ENCODE results near the gene CLDND1.

CLDND1 gene

DNA sequence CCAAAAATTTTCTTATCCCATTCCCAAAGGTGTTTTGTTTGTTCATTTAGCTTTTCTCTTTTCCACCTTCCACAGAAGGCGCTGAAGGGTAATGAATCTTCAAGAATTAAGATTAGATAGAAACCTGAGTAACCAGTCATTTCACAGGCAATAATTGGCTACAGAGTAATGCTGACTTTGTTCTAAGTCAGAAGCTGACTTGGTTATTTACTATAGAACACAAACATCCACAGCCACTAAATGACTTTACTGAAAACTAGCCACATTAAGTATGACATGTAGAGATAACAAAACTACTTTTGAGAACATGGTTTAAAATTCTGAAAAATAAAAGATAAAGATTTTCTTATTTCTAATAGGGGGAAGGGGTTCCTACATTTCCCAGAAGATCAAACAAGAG lies 7.8 kb downstream of the CLDND1 start:
- no peak for DNase-seq (ENCODE audit: low read depth, low spot score)

DNA sequence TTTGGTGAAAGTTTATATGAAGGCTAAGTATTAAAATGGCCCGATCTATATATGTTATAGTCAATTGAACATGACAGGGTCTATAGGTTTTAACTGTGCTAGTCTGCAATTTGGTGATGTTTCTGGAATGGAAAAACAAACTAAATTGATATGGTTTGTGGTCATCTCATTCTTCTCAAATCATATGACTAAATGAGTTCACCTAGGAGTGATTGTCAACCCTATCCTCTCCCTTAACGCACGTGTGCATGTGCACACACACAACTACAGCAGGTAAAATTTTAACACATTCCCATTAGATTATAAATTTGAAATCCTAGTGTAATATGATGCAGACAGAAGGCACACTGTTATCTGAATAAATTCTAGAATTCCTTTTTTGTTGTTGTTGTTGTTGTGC lies 9.0 kb downstream of the CLDND1 start:
- no peak for DNase-seq (ENCODE audit: low read depth, low spot score)

DNA sequence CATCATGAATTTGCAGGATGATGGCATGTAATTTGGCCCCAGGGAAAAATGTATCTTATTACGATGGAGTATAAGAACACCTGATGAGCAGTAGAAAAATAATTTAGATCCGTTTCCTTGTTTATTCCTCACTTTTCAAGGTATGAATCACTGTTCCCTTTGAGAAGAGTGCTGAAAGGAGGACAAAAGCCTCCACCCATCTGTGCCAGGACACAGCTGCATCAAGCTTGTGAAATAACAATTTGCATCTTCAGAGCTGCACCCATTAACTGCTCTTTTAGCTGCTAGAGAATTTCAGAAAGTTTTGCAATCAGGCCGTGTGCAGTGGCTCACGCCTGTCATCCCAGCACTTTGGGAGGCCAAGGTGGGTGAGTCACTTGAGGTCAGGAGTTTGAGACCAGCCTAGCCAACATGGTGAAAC lies 9.6 kb downstream of the CLDND1 start:
- DNase-seq (ENCODE audit: low read depth, low spot score), result no peak

DNA sequence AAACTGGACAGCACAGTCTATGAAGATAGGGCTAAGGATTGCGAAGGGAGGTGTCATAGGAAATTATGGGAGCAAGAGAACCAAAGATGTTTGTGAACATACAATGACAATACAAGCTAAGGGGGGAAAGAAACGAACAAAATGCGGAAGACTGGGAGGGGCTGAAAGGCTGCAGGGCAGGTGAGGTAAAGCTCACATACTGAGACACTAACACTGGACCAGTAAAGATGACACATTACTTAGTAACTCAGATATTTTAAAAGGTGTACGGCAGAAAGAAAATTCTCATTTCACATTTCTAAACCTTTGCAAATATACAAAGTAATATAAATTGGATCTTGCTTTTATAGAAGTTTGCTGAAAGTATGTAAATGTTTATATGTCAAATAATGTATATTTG lies 10.1 kb downstream of the CLDND1 start:
- no peak for DNase-seq (ENCODE audit: low read depth, low spot score)

DNA sequence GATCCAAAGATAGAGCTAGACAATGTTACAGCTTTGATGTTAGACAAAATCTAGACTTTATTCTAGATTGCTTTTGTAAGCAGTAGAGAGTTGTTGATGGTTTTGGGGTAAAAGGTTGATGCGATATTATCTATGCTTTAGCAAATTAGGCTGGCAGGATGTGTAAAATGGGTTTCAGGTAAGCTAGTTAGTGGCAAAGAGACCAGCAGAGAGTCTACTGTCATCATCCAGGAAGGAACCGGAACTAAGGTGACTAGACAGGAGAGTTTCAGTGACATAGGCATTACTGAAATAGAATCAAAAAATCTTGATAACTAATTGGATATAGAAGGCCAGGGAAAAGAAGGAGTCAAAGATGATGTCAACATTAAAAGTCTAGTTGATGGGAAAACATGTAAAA lies 14.1 kb downstream of the CLDND1 start:
- no peak for DNase-seq (ENCODE audit: low read depth, low spot score)

DNA sequence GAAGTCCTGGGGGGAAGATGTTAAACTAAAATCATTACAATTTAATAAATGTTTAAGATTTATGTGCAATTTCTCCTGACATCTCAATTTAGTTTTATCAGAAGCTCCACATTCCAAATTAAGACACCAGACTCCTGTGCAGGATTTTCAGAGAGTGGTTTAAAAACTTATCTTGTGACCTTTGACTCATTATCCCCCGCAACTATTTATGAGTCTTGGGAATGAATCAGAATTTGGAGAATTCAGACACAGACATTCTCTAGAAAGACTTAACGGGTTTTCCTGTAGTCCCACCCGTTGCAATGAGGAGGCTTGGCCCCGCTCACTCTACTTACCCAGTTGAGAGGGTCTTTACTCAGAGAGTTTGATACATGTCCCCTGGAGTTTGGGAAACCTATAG lies 18.2 kb downstream of the CLDND1 start:
- DNase-seq (ENCODE audit: low read depth, low spot score), result no peak

DNA sequence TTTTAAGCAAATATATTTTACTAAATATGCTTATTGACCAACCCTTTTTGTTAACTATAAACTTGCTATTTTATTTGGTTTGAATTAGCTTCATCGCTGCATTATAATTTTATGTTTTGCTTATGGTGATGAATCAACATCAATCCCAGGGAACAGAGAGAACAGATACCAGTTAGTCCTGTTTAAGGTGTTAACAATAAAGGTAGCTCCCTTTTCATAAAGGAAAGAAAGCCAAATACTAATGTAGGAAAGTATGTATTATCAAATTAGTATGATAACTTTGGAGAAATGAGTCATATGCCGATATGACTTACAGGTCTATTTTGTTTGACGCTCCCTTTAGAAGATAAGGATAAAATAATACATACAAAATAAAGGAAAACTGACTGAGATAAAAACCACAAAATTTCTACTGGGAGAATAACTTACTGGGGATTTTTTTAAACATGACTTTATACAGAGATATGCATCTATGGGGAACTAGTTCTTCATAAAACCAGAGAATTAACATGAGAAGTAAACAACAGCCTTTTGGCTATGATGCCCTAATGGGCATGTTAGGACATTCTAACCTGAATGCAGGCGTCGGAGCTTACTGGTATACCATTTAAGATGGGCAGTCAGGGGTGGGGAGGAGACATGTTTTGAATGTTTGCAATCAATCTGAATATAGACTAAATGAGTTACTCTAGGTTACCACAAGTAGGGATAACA lies 20.7 kb downstream of the CLDND1 start:
- DNase-seq (ENCODE audit: low read depth, low spot score), result no peak

DNA sequence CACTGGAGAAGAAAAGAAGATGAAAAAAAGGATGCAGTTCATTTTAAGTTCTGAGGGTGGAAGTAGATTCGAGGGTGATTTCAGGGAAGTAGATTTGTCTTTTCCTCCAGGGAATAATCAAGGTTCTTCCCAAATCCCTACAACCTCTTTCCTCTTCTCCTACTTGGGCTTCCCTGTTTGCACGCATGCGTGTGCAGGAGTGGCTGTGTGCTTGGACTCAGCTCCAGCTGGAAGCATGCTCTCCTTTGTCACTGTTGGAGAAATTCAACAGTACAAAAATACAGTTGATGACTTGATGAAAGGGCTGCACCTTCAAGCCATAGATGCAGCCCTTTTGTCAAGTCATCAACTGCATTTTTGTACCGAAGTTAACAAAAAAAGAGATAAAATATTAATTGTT lies 21.4 kb downstream of the CLDND1 start:
- DNase-seq (ENCODE audit: low read depth, low spot score), result no peak

DNA sequence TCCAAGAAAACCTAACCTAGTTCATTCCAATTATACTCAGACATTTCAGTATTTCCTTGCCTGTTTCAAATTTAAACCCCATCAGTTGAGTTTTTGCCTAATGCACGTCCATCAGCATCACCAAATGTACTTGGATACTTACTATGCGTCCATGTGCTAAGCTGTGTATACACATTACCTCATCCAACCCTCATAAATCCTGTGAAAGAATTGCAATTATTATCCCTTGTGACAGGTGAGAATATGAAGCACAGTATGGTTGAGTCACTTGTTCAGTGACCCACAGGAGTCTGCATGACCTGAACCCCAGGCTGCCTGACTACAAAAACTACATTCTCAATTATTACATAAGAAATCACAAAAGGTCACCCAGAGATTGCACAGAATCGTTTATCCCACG lies 22.7 kb downstream of the CLDND1 start:
- DNase-seq (ENCODE audit: low read depth, low spot score), result no peak

DNA sequence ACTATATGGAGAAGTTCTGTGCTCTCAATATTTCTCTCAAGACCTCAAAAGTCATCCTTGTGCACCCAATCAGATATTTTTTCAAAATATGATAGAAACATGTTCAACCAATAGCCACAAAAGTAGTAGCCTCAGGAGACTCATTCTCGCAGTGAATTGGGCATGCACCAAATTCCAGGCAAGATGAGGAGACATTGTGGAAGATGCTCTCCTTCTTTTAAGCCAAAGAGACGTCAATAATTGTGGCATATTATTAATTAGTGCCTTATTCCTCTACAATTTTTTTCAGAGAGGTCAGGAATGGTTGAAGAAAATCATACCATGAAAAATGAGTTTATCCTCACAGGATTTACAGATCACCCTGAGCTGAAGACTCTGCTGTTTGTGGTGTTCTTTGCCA lies 25.3 kb downstream of the CLDND1 start, which contains the start of gene OR5K2:
Gene OR5K2 (plus strand): TSS at position 301 of the 400 bp plus-strand sequence. CDS start 0 bp downstream, at position 301.
- no peak for DNase-seq (ENCODE audit: low read depth, low spot score)

DNA sequence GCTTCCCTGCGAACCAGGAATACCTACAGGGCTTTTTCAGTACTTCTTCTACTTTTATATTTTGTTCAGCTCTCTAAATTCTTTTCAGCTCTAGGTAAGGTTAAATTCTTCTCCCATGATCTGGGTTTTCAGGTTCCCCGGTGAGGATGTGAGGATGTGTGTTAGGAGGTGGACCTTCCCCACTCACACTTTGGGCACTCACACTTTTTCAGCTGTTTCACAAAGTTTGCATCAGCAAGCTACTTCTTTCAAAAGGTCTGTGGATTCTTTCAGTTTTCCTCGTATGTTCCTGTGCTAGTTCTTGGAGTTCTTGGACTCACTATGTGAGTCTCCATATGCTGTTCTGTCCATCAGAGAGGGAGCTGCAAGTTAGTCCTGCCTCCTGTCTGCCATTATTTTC lies 39.1 kb downstream of the CLDND1 start:
- DNase-seq (ENCODE audit: low read depth, low spot score), result no peak

DNA sequence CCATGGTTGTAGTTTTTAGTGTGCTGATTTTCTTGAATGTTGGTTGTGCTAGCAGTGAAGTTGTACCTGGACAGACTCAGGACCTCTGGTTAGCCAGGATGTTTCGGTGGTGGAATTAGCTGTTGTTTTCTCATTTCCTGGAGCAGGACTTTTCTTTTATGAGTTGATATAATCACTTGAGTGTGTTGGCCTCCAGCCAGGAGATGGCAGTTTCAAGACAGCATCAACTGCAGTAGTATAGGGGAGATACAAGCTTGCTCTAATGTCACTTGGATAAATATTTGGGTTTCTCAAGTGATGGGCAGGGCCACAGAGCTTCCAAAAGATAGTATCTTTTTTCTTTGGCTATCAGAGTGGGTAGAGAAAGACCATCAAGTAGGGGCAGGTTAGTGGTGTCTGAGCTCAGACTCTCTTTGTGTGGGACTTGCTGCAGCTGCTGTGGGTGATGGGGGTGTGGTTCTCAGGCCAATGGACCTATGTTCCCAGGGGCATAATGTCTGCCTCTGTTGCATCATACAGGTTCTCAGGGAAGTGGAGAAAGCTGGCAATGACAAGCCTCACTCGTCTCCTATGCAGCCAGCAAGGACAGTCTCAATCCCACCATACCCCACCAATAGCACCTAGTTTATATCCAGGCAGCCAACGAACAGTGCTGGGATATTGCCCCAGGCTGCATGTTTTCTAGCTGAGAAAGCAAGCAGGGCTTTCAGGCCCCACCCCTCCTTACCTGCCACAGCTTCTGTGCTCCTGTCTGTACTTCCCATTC lies 39.8 kb downstream of the CLDND1 start:
- DNase-seq (ENCODE audit: low read depth, low spot score), result no peak
